GM12874 (cell line): Measurements from ENCODE around the gene TBC1D17.

Experiments used
- CTCF ChIP-seq: IDR thresholded peaks from 2 replicates; pipeline ENCODE4 v1.5.1; 2011; ENCODE audit warnings: low read depth, mild to moderate bottlenecking, control low read depth, low read length, moderate library complexity; ENCODE audit not compliant: insufficient read depth

The TBC1D17 gene

GRCh38 chr19:49907745-49908446 lies 30.4 kb downstream of the TBC1D17 start:
- no peak for TF ChIP-seq CTCF

- no peak for TF ChIP-seq CTCF
Measured at GRCh38 chr19:49908480-49909420, 31.2 kb downstream of the TBC1D17 start.

DNA sequence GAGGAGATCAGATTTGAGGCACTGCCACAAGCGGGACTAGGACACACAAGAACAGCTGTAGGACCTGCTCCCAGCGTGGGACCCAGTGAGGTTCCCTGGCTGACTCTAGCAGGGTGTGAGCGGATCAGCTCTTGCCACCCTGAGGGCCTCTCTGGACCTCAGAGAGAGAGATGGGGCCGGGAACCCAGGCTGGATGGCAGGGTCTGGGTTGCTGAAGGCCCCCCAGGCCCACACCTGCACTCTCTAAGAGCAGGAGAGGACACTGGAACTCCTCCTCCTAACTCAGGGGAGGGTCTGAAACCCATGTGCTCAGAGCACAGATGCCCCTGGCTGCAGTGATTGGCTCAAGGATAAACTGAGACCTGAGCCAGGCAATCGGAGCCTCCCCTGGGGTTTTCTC lies 32.7 kb downstream of the TBC1D17 start:
- no peak for TF ChIP-seq CTCF

DNA sequence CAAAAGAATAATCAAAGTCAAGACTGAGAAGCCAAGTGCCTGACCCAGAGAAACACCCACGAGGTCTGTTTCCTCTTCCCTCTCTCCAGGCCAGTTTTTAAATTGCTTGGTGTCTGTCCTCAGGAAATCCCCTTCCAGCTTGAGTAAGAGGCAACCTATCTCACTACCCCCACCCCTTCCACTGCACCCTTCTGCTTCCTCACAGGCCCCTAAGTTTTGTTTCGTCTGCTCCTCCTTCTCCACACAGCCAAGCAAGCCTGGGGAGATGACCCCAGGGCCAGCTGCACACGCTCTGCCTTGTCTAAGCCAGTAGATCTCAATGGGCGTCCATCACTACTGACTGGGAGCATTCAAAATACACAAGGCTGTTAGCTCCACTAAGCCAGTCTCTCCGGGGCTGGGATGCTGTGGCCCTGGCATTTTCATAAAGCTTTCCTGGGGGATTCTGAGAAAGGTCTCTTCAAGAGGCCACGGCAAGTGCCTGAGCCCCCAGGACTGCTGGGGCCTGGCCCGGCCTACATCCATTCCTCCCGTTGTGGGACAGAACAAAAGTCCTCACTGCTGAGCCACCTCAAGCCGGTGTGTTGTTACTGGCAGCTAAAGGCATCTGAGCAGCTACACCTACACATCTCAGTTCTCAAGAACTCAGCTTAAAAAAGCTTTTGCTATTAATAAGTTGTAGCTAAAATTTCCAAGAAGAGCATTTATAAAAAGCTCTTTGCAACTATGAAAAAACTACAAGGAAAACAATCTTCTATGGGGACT lies 34.1 kb downstream of the TBC1D17 start:
- no peak for TF ChIP-seq CTCF

GRCh38 chr19:49912965-49913685 lies 35.6 kb downstream of the TBC1D17 start:
- 0 out of 2 replicates have a peak, but pooled peaks have one; percentile 2 for TF ChIP-seq CTCF

GRCh38 chr19:49913720-49914119 lies 36.2 kb downstream of the TBC1D17 start:
- no peak for TF ChIP-seq CTCF
